ENCODE results near the gene CUX1. TPM values are rescaled to one million over a fixed set of nuclear protein-coding genes. Genes with fewer than 3 reads are reported as not detected.

The CUX1 gene
- total and polyA plus RNA-seq, 9 donors = 42.2 to 151 (median 126) TPM

DNA sequence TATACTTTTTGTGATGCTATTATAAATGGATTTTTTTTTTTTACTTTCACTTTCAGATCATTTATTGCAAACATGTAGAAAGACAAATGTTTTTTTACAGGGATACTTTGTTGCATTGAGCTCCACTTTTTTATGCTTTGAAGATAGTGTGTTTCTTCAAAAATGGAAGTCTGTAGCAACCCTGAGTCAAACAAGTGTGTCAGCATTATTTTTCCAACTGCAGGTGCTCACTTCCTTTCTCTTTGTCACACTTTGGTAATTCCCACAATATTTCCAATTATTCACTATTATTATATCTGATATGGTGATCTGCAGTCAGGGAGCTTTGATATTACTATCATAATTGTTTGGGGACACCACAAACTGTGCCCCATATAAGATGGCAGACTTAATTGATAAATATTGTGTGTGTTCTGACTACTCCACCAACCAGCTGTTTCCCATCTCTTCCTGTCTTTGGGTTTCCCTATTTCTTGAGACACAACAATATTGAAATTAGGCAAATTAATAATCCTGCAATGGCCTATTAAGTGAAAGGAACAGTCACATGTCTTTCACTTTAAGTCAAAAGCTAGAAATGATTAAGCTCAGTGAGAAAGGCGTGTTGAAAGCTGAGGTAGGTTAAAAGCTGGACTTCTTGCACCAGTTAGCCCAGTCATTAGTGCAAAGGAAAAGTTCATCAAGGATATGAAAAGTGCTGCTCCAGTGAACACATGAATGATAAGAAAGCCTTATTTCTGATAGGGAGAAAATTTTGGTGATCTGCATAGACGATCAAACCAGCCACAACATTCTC, 238.0 kb downstream of the CUX1 start:
- Histone ChIP-seq H3K4me1 (ENCODE audit: insufficient read depth) (no peaks in the 10 kb centered on the region), H3K36me3 (no peaks in the 10 kb centered on the region), H3K4me3 (no peak overlapping the region), H3K9me3 (no peaks in the 10 kb centered on the region), H3K27ac (no peak overlapping the region), H3K27me3 (no peaks in the 10 kb centered on the region)
- intact Hi-C loops (cut with DNase I) = no loop called here
- no peak for DNase-seq
- WGBS, 3 donors = 95 to 97% (median 95%) methylated on average over 2 of the region's 2 CpGs
- TF ChIP-seq EP300 (IDR thresholded peaks at IDR 0.05) = no peak
- TF ChIP-seq POLR2A (IDR thresholded peaks at IDR 0.05) = no peak
- TF ChIP-seq, protein P1, sequence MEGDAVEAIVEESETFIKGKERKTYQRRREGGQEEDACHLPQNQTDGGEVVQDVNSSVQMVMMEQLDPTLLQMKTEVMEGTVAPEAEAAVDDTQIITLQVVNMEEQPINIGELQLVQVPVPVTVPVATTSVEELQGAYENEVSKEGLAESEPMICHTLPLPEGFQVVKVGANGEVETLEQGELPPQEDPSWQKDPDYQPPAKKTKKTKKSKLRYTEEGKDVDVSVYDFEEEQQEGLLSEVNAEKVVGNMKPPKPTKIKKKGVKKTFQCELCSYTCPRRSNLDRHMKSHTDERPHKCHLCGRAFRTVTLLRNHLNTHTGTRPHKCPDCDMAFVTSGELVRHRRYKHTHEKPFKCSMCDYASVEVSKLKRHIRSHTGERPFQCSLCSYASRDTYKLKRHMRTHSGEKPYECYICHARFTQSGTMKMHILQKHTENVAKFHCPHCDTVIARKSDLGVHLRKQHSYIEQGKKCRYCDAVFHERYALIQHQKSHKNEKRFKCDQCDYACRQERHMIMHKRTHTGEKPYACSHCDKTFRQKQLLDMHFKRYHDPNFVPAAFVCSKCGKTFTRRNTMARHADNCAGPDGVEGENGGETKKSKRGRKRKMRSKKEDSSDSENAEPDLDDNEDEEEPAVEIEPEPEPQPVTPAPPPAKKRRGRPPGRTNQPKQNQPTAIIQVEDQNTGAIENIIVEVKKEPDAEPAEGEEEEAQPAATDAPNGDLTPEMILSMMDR (IDR thresholded peaks at IDR 0.05) = no peak

DNA sequence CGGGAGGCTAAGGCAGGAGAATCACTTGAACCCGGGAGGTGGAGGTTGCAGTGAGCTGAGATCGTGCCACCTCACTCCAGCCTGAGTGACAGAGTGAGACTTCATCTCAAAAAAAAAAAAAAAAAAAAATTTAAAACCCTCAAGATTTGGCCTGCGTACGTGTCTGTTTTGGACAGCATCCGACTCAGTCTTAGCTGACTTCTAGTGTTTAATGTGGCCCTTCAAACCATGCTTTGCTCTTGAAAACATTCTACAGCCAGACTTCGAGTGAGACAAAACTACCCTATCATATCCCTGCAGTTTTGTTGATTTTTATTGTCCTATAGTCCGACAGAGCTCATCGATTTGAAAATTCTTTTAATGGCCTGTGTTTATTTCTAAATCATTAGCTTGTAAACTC, 242.1 kb downstream of the CUX1 start:
- Histone ChIP-seq H3K27me3 (no peaks in the 10 kb centered on the region), H3K9me3 (no peaks in the 10 kb centered on the region), H3K36me3 (no peaks in the 10 kb centered on the region), H3K27ac (no peak overlapping the region), H3K4me3 (no peak overlapping the region), H3K4me1 (ENCODE audit: insufficient read depth) (no peaks in the 10 kb centered on the region)
- 88 to 92% (median 91%) methylated on average over 9 of the region's 9 CpGs for WGBS, 3 donors
- intact Hi-C loops (cut with DNase I) = no loop called here
- no peak for DNase-seq
- TF ChIP-seq POLR2A (IDR thresholded peaks at IDR 0.05) (no peak), EP300 (IDR thresholded peaks at IDR 0.05) (no peak)
- TF ChIP-seq, protein P1 (IDR thresholded peaks at IDR 0.05) = no peak

DNA sequence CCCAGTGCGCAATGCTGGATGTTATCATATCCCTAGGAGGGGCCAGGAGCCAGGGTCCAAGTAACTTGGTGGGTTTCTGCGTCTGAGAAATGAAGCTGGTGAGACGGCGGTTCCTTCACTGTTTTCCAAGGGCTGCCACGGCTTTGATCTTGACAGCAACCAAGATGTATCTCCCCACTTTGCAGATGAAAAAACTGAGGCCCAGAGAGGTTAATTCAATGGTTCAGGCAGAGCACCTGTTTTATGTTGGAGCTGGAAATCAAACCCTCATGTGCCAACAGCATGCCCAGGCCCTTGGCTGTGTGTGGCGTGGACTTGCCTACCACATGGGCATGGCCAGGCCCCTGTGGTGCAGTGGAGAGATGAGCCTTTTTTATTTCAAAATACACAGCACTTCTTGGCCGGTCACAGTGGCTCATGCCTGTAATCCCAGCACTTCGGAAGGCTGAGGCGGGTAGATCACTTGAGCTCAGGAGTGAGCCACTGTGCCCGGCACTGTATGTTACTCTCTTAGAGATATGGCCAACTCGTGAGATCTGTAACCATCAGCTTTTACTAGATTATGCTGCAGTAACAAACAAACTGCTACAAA, 244.0 kb downstream of the CUX1 start:
- intact Hi-C loops (cut with DNase I) = no loop called here
- no peaks in the 10 kb centered on the region for H3K27me3 ChIP-seq
- no peak for TF ChIP-seq POLR2A (IDR thresholded peaks at IDR 0.05)
- TF ChIP-seq, protein P1 (IDR thresholded peaks at IDR 0.05) = no peak
- TF ChIP-seq EP300 (IDR thresholded peaks at IDR 0.05) = no peak
- H3K9me3 ChIP-seq = no peaks in the 10 kb centered on the region
- H3K4me1 ChIP-seq (ENCODE audit: insufficient read depth) = no peaks in the 10 kb centered on the region
- no peak overlapping the region for H3K27ac ChIP-seq
- 88 to 92% (median 90%) methylated on average over 11 of the region's 11 CpGs for WGBS, 3 donors
- no peak overlapping the region for H3K4me3 ChIP-seq
- no peaks in the 10 kb centered on the region for H3K36me3 ChIP-seq
- peak in 1 of 5 donors; percentile 13 for DNase-seq

DNA sequence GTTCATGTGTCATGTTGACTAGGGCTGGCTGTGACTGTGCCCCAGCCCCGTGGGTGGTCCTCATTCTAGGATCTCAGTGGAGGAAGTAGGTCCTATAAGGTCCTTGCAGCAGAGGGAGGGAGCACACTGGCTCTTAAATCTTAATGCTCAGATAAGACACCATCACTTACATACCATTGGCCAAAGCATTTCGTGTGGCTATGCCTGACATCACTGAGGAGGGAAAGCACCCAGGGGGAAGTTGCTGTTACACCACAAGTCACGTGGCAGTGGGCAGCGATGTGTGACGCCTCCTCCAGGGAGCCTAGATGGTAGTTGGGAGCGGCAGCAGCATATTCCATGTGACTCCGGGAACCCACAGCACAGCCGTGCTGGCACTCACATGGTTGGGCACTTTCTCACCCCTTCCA, 244.6 kb downstream of the CUX1 start:
- WGBS, 3 donors = 86 to 89% (median 89%) methylated on average over 8 of the region's 8 CpGs
- peak in 1 of 5 donors; percentile 20 for DNase-seq

More for the DNA sequence above, 244.6 kb downstream of the CUX1 start:
- TF ChIP-seq POLR2A (IDR thresholded peaks at IDR 0.05) (no peak), EP300 (IDR thresholded peaks at IDR 0.05) (no peak)
- TF ChIP-seq, protein P1 (IDR thresholded peaks at IDR 0.05) = no peak
- H3K27ac ChIP-seq = no peak overlapping the region
- intact Hi-C loops (cut with DNase I) = no loop called here
- no peaks in the 10 kb centered on the region for H3K36me3 ChIP-seq
- no peaks in the 10 kb centered on the region for H3K4me1 ChIP-seq (ENCODE audit: insufficient read depth)
- no peaks in the 10 kb centered on the region for H3K9me3 ChIP-seq
- H3K27me3 ChIP-seq = no peaks in the 10 kb centered on the region
- H3K4me3 ChIP-seq = no peak overlapping the region

Data from ovary (tissue), 9 donors.